ENCODE measurements around the gene DGCR6L. TPM values are rescaled to one million over a fixed set of nuclear protein-coding genes. Genes with fewer than 3 reads are reported as not detected.
A peak's percentile ranks its signal among the peaks of the same experiment; 100 is the strongest.
"Not testable (repeated sequence)": the region's sequence is repeated elsewhere in the genome, so short reads cannot be mapped to it uniquely, and the experiment has no call there.

Gene DGCR6L
- total RNA-seq, 1 donor from 2014 or later: 83.5 TPM

DNA sequence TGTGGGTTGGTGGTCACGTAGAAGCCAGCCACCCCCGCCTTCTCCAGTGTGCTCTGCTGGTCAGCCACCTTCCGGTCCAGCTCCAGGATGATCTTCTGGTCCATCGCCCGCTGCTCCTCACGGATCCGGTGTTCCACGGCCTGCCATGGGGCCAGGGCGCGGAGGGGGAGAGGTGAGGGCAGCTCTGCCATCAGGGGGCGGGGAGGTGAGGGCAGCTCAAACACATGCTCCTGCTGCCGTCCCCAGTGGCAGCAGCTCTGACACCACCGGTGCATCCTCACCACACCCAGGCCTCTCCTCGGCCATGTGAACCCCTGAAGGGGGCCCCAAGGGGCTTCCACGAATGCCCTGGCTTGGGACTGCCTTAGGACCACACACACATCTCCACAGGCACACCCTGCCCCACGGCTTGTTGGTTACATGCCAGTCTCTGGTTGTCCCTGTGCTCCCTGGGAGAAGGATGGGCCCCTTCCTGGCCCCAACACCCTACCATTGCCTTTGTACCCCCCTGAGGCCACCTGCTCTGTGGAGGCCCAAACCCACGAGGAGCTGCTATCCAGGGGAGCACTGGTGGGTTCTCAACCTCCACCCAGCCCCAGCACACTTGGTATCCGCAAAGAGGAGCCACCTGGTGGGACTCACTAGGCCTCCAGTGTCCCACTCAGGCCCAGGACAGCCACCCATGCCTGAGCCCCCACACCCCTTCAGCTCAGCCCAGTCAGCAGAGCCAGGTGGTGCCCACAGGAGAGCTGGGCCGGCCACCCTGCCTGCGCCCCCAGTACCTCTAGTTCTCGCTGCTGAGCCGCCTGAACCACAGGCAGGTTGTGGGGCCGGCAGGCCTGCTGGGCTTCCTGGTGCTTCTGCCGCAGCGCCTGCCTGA lies 4.3 kb downstream of the DGCR6L start:
- no peak for DNase-seq (ENCODE audit: low read depth)
- no peaks in the 10 kb centered on the region for H3K27me3 ChIP-seq (ENCODE audit: control insufficient read depth, insufficient read depth, low read length)
- H3K4me3 ChIP-seq (ENCODE audit: low read depth, low read length): no peak overlapping the region
- no peaks in the 10 kb centered on the region for H3K36me3 ChIP-seq (ENCODE audit: control insufficient read depth, insufficient read depth, low read length)
- TF ChIP-seq, protein P1, sequence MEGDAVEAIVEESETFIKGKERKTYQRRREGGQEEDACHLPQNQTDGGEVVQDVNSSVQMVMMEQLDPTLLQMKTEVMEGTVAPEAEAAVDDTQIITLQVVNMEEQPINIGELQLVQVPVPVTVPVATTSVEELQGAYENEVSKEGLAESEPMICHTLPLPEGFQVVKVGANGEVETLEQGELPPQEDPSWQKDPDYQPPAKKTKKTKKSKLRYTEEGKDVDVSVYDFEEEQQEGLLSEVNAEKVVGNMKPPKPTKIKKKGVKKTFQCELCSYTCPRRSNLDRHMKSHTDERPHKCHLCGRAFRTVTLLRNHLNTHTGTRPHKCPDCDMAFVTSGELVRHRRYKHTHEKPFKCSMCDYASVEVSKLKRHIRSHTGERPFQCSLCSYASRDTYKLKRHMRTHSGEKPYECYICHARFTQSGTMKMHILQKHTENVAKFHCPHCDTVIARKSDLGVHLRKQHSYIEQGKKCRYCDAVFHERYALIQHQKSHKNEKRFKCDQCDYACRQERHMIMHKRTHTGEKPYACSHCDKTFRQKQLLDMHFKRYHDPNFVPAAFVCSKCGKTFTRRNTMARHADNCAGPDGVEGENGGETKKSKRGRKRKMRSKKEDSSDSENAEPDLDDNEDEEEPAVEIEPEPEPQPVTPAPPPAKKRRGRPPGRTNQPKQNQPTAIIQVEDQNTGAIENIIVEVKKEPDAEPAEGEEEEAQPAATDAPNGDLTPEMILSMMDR (IDR thresholded peaks at IDR 0.05; ENCODE audit: insufficient read depth, low read length, poor library complexity, severe bottlenecking): no peak

DNA sequence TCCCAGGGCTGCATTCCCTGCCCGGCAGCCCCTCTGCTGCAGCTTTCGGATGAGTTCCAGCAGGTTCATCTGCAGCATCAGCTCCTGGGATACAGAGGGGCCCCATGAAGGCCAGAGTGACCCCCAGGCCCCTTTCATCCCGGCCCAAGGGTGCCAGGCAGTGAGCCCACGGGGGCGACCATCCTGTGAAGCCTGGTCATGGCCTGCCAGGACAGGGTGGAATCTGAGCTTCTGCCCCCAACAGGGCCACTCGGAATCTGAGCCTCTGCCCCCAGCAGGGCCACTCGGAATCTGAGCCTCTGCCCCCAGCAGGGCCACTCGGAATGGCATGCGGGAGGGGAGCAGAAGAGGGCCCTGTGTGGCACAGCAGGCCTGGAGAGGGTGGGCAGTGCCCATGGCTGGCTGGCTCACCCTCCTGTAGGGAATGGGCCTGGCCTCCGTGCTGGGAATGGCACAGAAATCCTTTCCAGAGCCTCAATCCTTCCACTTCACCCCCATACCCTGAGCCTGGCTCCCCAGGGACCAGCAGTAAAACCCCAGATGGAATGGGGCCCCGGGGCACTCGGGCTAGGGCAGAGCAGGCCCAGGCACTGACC lies 5.0 kb downstream of the DGCR6L start:
- not testable (repeated sequence) for H3K4me3 ChIP-seq (ENCODE audit: low read depth, low read length); H3K36me3 ChIP-seq (ENCODE audit: control insufficient read depth, insufficient read depth, low read length); H3K27me3 ChIP-seq (ENCODE audit: control insufficient read depth, insufficient read depth, low read length); DNase-seq (ENCODE audit: low read depth)

DNA sequence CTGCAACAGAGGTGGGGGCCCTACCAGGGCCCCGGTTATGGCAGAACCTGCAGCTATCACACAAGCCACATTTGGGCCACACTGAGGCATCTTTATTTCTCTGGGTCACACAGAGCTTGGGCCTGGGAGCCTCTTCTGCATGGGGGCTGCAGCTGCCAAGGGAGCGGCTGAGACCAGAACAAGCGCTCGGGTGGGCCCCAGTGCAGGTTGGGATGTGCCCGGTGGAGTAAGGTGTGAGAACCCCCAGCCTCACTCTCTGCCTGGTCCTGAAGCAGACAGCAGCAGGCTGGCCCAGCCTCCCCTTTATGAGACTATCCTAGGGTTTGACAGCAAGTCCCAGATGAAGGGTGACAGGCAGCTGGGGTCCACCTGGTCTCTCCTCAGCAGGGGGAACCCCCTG lies 5.7 kb downstream of the DGCR6L start:
- not testable (repeated sequence) for H3K36me3 ChIP-seq (ENCODE audit: control insufficient read depth, insufficient read depth, low read length); H3K4me3 ChIP-seq (ENCODE audit: low read depth, low read length); DNase-seq (ENCODE audit: low read depth); H3K27me3 ChIP-seq (ENCODE audit: control insufficient read depth, insufficient read depth, low read length)

DNA sequence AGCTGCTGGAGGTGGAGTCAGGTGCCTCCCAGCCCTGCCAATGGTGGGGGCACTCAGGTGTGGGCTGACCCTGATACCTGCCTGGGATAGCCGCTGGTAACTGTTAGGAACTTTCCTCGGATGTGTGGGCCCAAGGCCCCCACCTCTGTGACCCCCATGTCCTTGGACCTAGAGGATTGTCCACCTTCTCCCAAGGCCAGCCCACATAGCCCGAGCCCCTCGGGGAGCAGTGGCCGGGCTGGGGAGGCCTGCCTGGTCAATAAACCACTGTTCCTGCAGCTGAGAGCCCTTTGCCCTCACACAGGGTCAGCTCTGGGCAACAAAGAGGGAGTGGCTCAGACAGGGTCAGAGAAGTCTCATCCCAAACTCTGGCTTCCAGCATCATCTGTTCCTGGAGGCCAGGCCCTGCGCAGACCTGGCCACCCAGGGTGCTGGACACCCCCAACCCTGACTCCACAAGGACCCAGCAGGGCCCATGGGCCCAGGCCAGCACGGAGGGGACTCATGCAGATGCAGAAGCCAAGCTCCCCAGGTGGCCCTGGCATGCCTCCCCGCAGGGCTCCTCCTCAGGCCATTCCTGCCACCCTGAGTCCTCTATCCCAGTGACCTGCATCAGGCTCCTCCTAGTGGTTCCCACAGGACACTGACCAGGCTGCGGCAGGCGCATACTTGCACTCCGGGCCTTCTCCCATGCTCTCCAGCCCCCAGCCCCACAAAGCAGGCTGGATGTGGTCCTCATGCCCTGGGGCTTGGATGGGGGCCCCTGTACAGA lies 6.4 kb downstream of the DGCR6L start:
- not testable (repeated sequence) for H3K36me3 ChIP-seq (ENCODE audit: control insufficient read depth, insufficient read depth, low read length); H3K4me3 ChIP-seq (ENCODE audit: low read depth, low read length); H3K27me3 ChIP-seq (ENCODE audit: control insufficient read depth, insufficient read depth, low read length); DNase-seq (ENCODE audit: low read depth)
- TF ChIP-seq, protein P1 (IDR thresholded peaks at IDR 0.05; ENCODE audit: insufficient read depth, low read length, poor library complexity, severe bottlenecking): peak; percentile 5

DNA sequence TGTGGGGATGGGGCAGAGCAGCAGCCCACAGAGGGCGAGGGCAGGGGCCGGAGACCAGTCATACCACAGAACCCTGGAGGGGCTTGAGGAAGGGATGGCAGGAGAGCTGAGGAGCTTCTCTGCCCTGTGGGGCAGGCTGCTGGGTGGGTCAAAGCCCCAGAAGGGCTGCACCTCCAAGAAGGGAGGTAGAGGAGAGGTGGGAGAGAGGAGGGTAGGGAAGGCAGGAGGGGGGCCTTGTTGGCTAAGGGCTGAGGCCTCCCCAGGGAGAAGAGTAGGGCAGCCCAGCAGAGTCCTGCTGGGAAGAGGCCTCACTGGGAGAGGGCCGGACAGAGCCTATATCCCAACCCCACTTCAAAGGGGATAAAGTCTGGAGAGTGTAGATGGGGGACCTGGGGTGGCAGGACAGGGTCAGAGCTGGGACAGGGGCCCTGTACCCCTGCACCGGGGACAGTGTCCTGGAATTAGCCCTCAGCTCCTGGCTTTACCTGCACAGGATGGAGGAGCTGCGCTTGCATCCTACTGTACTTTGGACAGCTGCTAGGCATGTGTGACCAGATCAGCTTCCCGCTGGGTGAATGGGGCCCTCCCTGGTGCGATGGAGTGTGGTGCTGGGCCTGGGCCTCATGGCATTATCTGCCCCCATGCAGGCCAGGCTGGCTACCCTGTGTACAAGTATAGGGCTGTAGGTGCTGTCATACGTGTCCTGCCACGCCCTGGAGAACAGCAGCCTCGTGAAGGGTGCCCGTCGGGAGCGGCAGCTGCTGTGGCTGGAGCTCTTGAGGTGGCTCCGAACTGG lies 7.3 kb downstream of the DGCR6L start:
- Histone ChIP-seq H3K27me3 (ENCODE audit: control insufficient read depth, insufficient read depth, low read length) (no peaks in the 10 kb centered on the region), H3K36me3 (ENCODE audit: control insufficient read depth, insufficient read depth, low read length) (no peaks in the 10 kb centered on the region), H3K4me3 (ENCODE audit: low read depth, low read length) (no peak overlapping the region)
- no peak for DNase-seq (ENCODE audit: low read depth)
- TF ChIP-seq, protein P1 (IDR thresholded peaks at IDR 0.05; ENCODE audit: insufficient read depth, low read length, poor library complexity, severe bottlenecking): no peak

DNA sequence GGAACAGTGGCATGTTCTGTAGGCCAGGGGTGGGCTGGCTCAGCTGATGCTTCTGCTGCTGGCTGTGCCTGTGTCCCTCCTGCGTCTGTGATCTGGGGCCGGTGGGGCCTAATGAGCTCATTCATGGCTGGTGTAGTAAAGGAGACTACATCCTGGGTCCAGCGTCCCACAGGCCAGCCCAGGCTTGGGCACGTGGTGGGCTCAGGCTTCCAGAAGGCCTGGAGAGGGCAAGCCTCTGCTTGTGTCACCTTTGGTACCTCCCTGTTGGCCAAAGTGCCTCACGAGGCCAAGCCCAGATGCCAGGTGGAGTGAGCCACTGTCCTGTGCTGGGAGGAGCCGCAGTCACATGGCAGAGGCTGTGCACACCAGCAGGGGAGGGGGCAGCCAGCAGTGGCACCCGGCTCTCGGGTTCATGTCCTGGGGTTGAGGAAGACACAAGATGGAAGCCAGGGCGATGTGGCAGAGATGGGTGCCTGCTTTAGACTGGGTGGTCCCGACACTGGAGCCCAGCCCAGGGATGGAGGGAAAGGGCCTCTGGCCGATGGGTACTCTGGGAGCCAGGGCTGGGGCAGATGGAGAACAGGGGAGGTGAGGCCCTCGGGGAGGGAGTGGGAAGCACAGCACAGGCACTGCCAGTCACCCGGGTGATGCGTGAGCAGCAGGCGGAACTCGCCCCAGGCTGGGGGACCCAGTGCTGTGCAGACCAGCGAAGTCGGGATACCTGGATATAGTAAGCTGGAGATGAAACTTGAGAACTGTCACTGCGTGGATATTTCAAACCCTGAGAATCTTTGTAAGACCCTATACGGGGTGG lies 8.4 kb downstream of the DGCR6L start:
- not testable (repeated sequence) for H3K27me3 ChIP-seq (ENCODE audit: control insufficient read depth, insufficient read depth, low read length); DNase-seq (ENCODE audit: low read depth)

DNA sequence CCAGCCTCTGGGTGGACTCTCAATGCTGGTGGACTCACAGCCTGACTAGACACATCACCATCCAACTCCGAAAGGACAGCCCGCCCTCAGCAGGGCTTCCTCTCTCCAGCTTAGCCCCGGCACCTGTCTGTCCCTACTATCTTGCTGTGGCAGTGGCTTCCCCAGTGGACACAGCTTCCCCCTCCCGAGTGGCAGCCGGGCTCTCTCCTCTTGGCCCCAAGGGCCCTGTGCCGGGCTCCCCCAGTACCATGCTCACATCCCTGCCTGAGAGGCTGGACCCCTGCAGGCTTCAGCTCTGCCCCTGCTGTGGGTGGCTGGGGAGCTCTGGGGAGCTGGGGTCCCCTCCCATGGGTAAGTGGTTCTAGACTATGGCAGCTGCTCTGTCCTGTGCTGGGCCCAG lies 9.1 kb downstream of the DGCR6L start:
- H3K36me3 ChIP-seq (ENCODE audit: control insufficient read depth, insufficient read depth, low read length); H3K27me3 ChIP-seq (ENCODE audit: control insufficient read depth, insufficient read depth, low read length); DNase-seq (ENCODE audit: low read depth); H3K4me3 ChIP-seq (ENCODE audit: low read depth, low read length): not testable (repeated sequence)

More for the DNA sequence above, 8.4 kb downstream of the DGCR6L start:
- not testable (repeated sequence) for H3K4me3 ChIP-seq (ENCODE audit: low read depth, low read length); H3K36me3 ChIP-seq (ENCODE audit: control insufficient read depth, insufficient read depth, low read length)

DNA sequence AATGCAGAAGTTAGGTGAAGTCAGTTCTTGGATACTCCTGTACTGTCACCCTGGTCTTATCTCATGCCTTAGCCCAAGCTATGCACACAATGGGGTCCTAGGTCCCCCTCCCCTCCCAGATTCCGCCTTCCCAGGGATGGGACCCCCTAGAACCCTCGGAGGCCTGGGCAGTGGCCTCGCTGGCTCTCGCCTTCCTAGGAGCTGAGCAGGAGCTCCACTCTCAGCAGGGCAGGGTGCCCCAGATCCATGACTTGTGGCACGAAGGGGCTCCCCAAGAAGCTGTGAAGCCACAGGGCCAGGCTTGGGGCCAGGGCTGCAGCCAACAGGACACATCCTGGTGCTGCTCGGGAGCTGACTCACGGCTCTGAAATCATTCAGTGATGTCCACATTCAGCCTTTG lies 9.7 kb downstream of the DGCR6L start:
- H3K36me3 ChIP-seq (ENCODE audit: control insufficient read depth, insufficient read depth, low read length); DNase-seq (ENCODE audit: low read depth); H3K4me3 ChIP-seq (ENCODE audit: low read depth, low read length); H3K27me3 ChIP-seq (ENCODE audit: control insufficient read depth, insufficient read depth, low read length): not testable (repeated sequence)

DNA sequence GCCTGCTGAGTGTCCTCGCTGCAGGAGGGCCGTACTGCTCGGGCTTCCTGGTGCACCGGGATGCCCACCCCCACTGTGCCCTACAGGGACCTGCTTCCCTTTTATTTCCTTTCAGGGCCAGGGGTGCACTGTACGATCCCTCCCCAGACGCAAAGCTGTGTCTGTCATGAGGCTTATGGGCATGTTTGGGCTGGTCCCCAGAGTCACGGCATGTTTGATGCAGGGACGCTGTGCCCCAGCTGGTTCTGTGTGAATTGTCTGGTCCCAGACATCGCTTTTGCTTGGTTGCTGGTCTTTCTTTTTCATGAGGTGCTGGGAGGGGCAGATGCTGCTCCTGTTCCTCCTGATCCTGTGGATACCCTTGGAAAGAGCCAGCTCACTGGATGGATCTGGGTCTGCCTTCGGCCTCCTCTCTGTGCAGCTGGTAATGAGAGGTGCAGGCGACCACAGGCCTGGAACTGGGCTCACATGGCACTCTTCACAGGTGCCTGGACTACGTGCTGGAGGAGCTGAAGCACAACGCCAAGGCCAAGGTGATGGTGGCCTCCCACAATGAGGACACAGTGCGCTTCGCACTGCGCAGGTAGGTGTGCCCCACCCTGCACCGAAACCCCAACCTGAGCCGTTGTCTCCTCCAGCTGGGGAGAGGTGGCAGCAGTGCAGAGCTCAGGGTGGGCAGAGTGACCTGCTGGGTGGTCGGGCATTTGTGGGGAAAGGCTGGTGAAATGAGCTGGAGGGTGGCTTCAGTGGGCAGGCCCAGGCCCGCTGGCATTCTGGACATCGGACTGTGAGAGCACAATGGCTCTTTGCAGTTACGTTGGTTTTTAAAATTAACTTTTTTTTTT lies 10.8 kb downstream of the DGCR6L start:
- not testable (repeated sequence) for H3K4me3 ChIP-seq (ENCODE audit: low read depth, low read length); H3K36me3 ChIP-seq (ENCODE audit: control insufficient read depth, insufficient read depth, low read length); DNase-seq (ENCODE audit: low read depth); H3K27me3 ChIP-seq (ENCODE audit: control insufficient read depth, insufficient read depth, low read length)
